B cell (primary cell): ENCODE measurements around the gene TMEM214. TPM values are rescaled to one million over a fixed set of nuclear protein-coding genes. Genes with fewer than 3 reads are reported as not detected.

Source experiments
- ATAC-seq: fragments of 200-7000 bp; cut with Tn5 transposase; one replicate; pipeline ENCODE4 v1.10.0; 2021; ENCODE audit warnings: low read depth, mild to moderate bottlenecking, moderate number of reproducible peaks, moderate library complexity
- CTCF ChIA-PET: fragments of 350-600 bp; sonication (Branson Sonifier 250); formaldehyde crosslinking; loops from one replicate; lab custom pipeline; 2021; ENCODE audit warnings: antibody characterized with exemption, inconsistent platforms; lab: Charles Lee
- POLR2A ChIA-PET: fragments of 350-600 bp; sonication (Branson Sonifier 250); formaldehyde crosslinking; loops from one replicate; lab custom pipeline; 2021; ENCODE audit warnings: antibody characterized with exemption; lab: Charles Lee
- DNase-seq: peaks from one replicate; pipeline ENCODE4 v3.0.0; 2013
- H2AFZ ChIP-seq: 2 replicates; pipeline ENCODE4 v1.6.1; 2012; ENCODE audit warnings: mild to moderate bottlenecking, low read depth, low read length; ENCODE audit not compliant: insufficient read depth, poor library complexity, severe bottlenecking
- H3K27ac ChIP-seq, 2 donors: 1 replicate in 1 of 2; 2 replicates in 1 of 2; pipeline ENCODE4 v1.5.1; 2012 to 2013; ENCODE audit warnings: low read length in 2 of 2, mild to moderate bottlenecking in 2 of 2, moderate library complexity in 1 of 2
- H3K27me3 ChIP-seq, 4 experiments: fragments of 200-600 bp in 1 of 4; sonication (generic) in 1 of 4; replicated peaks in 1 of 4; 1 replicate in 2 of 4; 2 replicates in 2 of 4; pipeline versions ENCODE4 v1.6.1 to v1.7.0; 2013 to 2016; ENCODE audit warnings: low read length in 3 of 4, mild to moderate bottlenecking in 2 of 4, mixed read lengths in 1 of 4, moderate library complexity in 1 of 4; ENCODE audit not compliant: insufficient read depth in 4 of 4, control insufficient read depth in 3 of 4; ENCODE audit errors: control extremely low read depth in 1 of 4
- H3K36me3 ChIP-seq, 2 experiments: replicated peaks in 1 of 2; 1 replicate in 1 of 2; 2 replicates in 1 of 2; pipeline versions ENCODE4 v1.6.1 to v1.7.1; 2013; ENCODE audit warnings: low read length in 1 of 2; ENCODE audit not compliant: insufficient read depth in 2 of 2, control insufficient read depth in 1 of 2; ENCODE audit errors: control extremely low read depth in 1 of 2, extremely low read depth in 1 of 2
- H3K4me1 ChIP-seq, 2 donors: fragments of 200-600 bp in 1 of 2; sonication (generic) in 1 of 2; 1 replicate in 1 of 2; 2 replicates in 1 of 2; pipeline versions ENCODE4 v1.5.1 to v1.6.1; 2013 to 2017; ENCODE audit warnings: low read length in 2 of 2; ENCODE audit not compliant: control insufficient read depth in 2 of 2, insufficient read depth in 2 of 2
- H3K4me2 ChIP-seq: replicated peaks from 2 replicates; pipeline ENCODE3; 2012; ENCODE audit warnings: mild to moderate bottlenecking, low read depth, low read length; ENCODE audit not compliant: poor library complexity, severe bottlenecking
- H3K4me3 ChIP-seq, 5 experiments: fragments of 200-600 bp in 1 of 5; sonication (generic) in 1 of 5; 1 replicate in 3 of 5; 2 replicates in 2 of 5; pipeline versions ENCODE4 v1.5.1 to v1.7.0; 2011 to 2016; ENCODE audit warnings: low read length in 4 of 5, mild to moderate bottlenecking in 4 of 5, low read depth in 2 of 5, control low read depth in 1 of 5, moderate library complexity in 1 of 5; ENCODE audit not compliant: insufficient read depth in 1 of 5; ENCODE audit errors: control extremely low read depth in 1 of 5, extremely low read depth in 1 of 5
- H3K79me2 ChIP-seq: fragments of 200-600 bp; sonication (generic); one replicate; pipeline ENCODE4 v1.6.0; 2016; ENCODE audit warnings: low read length; ENCODE audit not compliant: control insufficient read depth, insufficient read depth
- H3K9ac ChIP-seq: fragments of 200-600 bp; sonication (generic); 2 replicates; pipeline ENCODE4 v1.6.1; 2017; ENCODE audit warnings: mild to moderate bottlenecking, low read length, moderate library complexity
- H3K9me3 ChIP-seq, 3 donors: one replicate each; pipeline versions ENCODE4 v1.6.1 to v1.7.1; 2013; ENCODE audit warnings: low read length in 2 of 3; ENCODE audit not compliant: control insufficient read depth in 2 of 3, insufficient read depth in 1 of 3; ENCODE audit errors: control extremely low read depth in 1 of 3
- H4K20me1 ChIP-seq: 2 replicates; pipeline ENCODE4 v1.6.0; 2012; ENCODE audit warnings: mild to moderate bottlenecking, low read length; ENCODE audit not compliant: insufficient read depth, control insufficient read depth, poor library complexity, severe bottlenecking
- H3K27ac Mint-ChIP-seq: one replicate; pipeline ENCODE4 v1.8.0; 2021; ENCODE audit warnings: mixed read lengths
- H3K27me3 Mint-ChIP-seq: one replicate; pipeline ENCODE4 v1.8.0; 2021; ENCODE audit warnings: mixed read lengths
- H3K4me1 Mint-ChIP-seq: one replicate; pipeline ENCODE4 v1.8.0; 2021; ENCODE audit warnings: mixed read lengths
- H3K4me3 Mint-ChIP-seq: one replicate; pipeline ENCODE4 v1.8.0; 2021; ENCODE audit warnings: mixed read lengths
- H3K9me3 Mint-ChIP-seq: one replicate; pipeline ENCODE4 v1.8.0; 2022; ENCODE audit warnings: mixed read lengths; ENCODE audit not compliant: insufficient read depth
- EZH2 ChIP-seq: IDR thresholded peaks from 2 replicates; pipeline ENCODE4 v1.6.1; 2012; ENCODE audit warnings: borderline replicate concordance, low read depth, mild to moderate bottlenecking, moderate library complexity, low read length; ENCODE audit not compliant: insufficient read depth, poor library complexity, severe bottlenecking
- WGBS: methylation state at CpG from one replicate; pipeline ENCODE4 v1.1.5; 2013; ENCODE audit warnings: missing lambda C conversion rate; ENCODE audit not compliant: insufficient coverage; 5-methylcytosine and 5-hydroxymethylcytosine counted together
- intact Hi-C: fragments of 100-400 bp; cut with micrococcal nuclease; formaldehyde crosslinking; loops from one replicate; pipeline ENCODE4 v1.10.0; 2022
- polyA plus RNA-seq: library from polyadenylated mRNA; depleted of rRNA; stranded (reverse); fragments of >200 nt; gene quantifications from 2 replicates; pipeline ENCODE4 v1.2.3, GENCODE V29; 2012
- total RNA-seq, 2 donors: library from RNA; stranded (reverse); fragments of 120-200 nt in 1 of 2; gene quantifications; 1 replicate in 1 of 2; 2 replicates in 1 of 2; pipeline versions ENCODE4 v1.2.3 to v1.2.4, GENCODE V29; 2013 to 2022
- TF ChIP-seq, protein P1 (sequence below): fragments of 200-600 bp; IDR thresholded peaks from one replicate; pipeline ENCODE4 v1.8.0; 2022; ENCODE audit warnings: antibody characterized with exemption, mild to moderate bottlenecking

TMEM214 gene
- total and polyA plus RNA-seq, 2 donors (not counting 1 experiment from before 2014, with no cell fraction given) = 80.1 to 91.1 TPM

DNA sequence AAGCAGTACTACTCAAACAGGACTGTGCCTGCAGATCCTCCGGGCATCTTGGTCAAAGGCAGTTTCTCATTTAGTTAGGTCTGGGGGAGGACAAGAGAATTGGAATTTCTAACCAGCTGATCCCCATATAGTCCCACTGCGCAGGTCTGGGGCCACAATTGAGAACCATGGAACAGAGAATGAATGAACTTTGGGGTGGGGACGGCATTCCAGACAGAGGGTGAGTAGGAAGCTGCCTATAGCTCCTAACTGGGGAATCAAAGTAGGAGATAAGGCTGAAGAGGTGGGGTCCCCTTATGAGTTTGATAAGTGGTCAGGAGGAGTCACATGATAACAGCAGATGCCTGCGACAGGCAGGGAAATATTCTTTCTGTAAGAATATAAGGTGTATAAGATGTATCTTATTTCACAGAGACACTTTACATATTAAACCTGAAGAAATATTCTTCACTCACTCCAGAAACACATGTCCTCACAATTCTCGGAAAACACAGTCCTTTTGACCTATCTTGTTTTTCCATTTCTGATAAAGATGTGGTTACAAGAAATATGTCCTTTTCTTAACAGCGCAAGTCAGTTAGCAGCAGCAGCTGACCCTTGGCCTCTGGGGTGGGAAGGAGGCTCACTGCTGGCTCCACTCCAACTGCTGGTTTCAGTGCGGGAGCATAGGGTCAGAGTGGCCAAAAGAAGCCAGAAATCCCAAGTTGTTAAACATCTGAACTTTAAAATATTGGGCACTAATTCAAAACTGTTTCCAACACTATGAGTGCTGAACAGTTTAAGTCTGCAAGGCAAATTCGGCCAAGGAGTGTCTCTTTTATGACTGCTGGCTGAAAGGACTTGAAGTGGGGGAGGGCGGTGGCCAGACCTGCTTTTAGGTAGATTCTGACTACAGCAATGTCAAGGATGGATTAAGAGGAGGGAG is 12.6 kb upstream of the TMEM214 start:
- H3K27ac ChIP-seq = no peak overlapping the region
- no peak overlapping the region for H2AFZ ChIP-seq
- H3K4me3 ChIP-seq = no peak overlapping the region
- Mint-ChIP-seq H3K4me1 (no peaks in the 10 kb centered on the region), H3K9me3 (no peaks in the 10 kb centered on the region), H3K4me3 (no peak overlapping the region), H3K27ac (no peak overlapping the region), H3K27me3 (no peaks in the 10 kb centered on the region)
- no peaks in the 10 kb centered on the region for H3K9me3 ChIP-seq
- no peak for TF ChIP-seq EZH2
- TF ChIP-seq, protein P1, sequence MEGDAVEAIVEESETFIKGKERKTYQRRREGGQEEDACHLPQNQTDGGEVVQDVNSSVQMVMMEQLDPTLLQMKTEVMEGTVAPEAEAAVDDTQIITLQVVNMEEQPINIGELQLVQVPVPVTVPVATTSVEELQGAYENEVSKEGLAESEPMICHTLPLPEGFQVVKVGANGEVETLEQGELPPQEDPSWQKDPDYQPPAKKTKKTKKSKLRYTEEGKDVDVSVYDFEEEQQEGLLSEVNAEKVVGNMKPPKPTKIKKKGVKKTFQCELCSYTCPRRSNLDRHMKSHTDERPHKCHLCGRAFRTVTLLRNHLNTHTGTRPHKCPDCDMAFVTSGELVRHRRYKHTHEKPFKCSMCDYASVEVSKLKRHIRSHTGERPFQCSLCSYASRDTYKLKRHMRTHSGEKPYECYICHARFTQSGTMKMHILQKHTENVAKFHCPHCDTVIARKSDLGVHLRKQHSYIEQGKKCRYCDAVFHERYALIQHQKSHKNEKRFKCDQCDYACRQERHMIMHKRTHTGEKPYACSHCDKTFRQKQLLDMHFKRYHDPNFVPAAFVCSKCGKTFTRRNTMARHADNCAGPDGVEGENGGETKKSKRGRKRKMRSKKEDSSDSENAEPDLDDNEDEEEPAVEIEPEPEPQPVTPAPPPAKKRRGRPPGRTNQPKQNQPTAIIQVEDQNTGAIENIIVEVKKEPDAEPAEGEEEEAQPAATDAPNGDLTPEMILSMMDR = no peak
- POLR2A ChIA-PET = no interaction called here
- H3K9ac ChIP-seq = no peak overlapping the region
- H3K79me2 ChIP-seq = no peaks in the 10 kb centered on the region
- H4K20me1 ChIP-seq = no peaks in the 10 kb centered on the region
- DNase-seq (no peak), ATAC-seq (no peak)
- H3K4me1 ChIP-seq = no peaks in the 10 kb centered on the region
- 100% methylated on average over 4 of the region's 9 CpGs for WGBS
- no peak overlapping the region for H3K4me2 ChIP-seq
- H3K36me3 ChIP-seq = no peaks in the 10 kb centered on the region
- CTCF ChIA-PET = interaction anchor here (0.5 to 9.1 kb wide), 3 partner anchors 58 to 394 kb away, joined by 3 to 145 read pairs (median 3); no protein-coding TSS in a partner anchor
- no peaks in the 10 kb centered on the region for H3K27me3 ChIP-seq
- intact Hi-C loops = no loop called here
